GM21381 (cell line): Measurements from ENCODE around the gene AARSD1.
"Not testable (repeated sequence)": the region's sequence is repeated elsewhere in the genome, so short reads cannot be mapped to it uniquely, and the experiment has no call there.

Experiments used
- ATAC-seq: cut with Tn5 transposase; IDR thresholded peaks from one replicate; pipeline ENCODE4 v1.9.1; 2021; ENCODE audit warnings: mild to moderate bottlenecking, moderate library complexity; ENCODE audit not compliant: unreplicated experiment

Gene AARSD1, protein sequence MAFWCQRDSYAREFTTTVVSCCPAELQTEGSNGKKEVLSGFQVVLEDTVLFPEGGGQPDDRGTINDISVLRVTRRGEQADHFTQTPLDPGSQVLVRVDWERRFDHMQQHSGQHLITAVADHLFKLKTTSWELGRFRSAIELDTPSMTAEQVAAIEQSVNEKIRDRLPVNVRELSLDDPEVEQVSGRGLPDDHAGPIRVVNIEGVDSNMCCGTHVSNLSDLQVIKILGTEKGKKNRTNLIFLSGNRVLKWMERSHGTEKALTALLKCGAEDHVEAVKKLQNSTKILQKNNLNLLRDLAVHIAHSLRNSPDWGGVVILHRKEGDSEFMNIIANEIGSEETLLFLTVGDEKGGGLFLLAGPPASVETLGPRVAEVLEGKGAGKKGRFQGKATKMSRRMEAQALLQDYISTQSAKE

DNA sequence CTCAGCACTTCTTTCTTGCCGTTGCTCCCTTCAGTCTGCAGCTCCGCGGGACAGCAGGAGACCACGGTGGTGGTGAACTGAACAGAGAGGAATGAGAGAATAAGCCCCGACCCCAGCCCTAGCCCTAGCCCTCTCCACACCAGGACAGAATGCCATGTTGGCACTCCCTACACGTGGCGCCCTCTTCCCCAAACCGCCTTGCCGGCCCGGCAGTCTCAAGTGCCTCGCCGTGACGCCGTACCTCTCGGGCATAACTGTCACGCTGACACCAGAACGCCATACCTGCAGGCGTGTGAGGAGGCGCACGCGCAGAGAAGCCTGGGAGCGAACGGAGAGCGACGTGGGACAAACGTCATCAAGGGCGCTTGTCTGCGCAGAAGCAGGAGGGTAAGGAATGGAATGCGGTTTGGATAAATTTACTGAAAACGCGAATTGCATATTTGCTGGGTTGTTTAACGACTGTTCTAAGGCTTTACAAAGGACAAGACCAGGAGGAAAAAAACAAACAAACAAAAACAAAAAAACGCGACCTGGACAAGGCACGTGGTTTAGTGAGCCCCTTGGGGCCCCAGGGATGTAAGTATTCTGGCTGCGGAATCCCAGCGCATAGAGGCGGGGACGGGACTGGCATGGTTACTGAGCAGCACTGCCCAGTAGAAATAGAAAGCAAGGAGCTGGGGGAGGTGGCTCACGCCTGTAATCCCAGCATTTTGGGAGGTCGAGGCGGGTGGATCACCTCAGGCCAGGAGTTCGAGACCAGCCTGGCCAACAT lies at the start of gene AARSD1:
Gene AARSD1, minus strand, starts transcription at position 294 of the 772 bp plus-strand sequence. Its CDS starts 14 bp downstream, at position 280.
- ATAC-seq, result no peak

DNA sequence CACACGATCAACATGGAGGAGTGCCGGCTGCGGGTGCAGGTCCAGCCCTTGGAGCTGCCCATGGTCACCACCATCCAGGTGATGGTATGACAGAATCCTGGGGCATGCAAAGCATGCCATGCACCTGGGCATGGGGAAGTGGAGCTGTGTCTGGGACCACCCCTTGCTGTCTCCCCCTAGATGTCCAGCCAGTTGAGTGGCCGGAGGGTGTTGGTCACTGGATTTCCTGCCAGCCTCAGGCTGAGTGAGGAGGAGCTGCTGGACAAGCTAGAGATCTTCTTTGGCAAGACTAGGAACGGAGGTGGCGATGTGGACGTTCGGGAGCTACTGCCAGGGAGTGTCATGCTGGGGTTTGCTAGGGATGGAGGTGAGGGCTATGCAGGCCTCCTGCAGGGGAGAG lies 49.0 kb upstream of the AARSD1 start:
- ATAC-seq, result no peak

DNA sequence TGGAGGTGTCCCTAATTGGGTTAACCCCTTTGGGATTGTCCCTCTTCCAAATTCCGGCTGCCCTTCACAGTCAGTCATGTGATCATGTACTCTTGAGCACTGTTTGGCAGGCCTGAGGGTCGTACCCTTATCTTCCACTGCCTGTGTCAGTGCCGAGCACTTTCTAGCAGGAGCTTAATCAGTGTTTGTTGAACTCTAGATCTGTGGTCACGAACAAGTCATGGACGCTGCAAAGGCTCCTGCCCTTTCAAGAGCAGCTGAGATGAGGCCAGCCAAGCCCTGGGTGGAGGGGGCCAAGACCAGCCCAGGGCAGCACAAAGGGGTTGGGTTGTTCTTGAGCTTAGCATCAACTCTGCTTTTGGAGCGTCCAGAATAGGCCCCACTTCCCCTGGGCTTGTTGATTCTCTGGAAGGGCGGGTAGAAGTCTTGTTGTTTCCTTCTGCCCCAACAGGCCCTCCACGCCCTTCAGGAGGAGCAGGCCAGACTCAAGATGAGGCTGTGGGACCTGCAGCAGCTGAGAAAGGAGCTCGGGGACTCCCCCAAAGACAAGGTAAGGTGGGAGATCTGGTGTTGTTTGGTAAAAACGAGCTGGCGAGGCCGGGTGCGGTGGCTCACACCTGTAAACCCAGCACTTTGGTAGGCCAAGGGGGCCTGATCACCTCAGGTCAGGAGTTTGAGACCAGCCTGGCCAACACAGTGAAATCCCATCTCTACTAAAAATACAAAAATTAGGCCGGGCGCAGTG lies 47.6 kb upstream of the AARSD1 start:
- no peak for ATAC-seq

DNA sequence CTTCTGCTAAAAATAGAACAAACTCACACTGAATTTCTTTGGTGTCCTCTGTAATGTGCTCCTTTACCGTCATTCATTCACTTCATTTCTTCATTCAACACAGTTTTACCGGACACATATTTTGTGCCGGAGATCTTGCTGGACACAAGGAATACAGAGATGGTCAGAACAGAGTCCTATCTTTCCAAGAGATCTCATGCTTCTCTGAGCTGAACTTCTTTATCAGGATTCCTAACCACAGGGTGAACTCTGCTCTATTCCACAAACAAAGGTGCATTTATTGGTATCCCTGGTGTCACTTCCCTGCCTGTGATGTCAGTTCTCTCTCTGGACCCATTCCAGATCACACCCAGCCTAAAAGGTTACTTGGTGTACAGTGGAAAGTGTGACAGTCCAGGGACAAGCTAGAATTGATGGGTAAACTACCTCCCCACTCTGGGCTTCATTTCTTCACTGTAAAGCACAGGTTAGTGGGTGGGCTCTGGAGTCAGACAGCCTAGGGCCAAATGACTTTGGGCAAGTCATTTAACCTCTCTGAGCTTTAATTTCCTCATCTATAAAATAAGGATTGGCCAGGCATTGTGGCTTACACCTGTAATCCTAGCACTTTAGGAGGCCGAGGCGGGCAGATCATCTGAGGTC lies 46.5 kb upstream of the AARSD1 start:
- no peak for ATAC-seq

- ATAC-seq, result peak; percentile 81
Measured at GRCh38 chr17:43006639-43007551, 42.6 kb upstream of the AARSD1 start, which contains the start of gene IFI35. Gene IFI35, plus strand, starts transcription at chr17:43006784. Its CDS starts 164 bp downstream, at chr17:43006948.

DNA sequence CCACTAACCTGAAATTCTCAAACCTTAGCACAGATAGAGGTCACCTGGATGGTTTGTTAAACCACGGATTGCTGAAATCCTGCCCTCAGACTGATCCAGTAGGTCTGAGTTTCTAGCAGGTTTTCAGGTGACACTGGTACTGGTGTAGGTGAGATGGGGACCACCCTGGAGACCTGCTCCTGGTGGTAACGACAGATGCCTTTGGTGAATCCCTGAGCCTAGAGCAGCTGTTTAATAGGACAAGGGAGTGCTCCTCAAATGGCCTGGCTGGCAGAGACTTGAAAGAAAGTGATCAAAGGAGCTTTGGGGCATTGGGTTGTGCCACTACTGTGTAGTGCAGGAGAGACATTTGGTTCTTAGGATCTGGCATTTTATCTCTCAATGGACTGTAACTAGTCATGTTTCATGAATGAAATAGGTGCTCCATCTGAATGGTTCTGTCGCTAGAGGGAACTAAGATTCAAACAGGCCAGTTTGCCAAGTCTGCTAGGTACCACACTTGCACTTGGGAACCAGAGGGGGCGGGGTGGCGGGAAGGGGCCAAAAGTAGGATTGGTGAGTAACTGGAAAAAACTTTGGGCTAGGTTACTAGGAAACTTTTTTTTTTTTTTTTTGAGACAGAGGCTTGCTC lies 39.4 kb upstream of the AARSD1 start:
- no peak for ATAC-seq

DNA sequence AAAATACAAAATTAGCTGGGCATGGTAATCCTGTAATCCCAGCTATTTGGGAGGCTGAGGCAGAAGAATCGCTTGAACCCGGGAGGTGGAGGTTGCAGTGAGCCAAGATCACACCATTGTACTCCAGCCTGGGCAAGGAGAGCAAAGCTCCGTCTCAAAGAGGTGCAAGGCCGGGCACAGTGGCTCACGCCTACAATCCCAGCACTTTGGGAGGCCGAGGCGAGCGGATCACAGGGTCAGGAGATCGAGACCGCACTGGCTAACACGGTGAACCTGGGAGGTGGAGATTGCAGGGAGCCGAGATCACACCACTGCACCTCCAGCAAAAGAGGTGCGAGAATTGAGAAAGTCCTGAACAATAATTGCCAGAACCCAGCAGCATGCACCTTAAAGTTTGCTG lies 36.6 kb upstream of the AARSD1 start:
- not testable (repeated sequence) for ATAC-seq

GRCh38 chr17:42999003-42999525 lies 34.8 kb upstream of the AARSD1 start:
- ATAC-seq, result no peak

- peak; percentile 94 for ATAC-seq
Measured at GRCh38 chr17:42997984-42998938, 34.0 kb upstream of the AARSD1 start, which contains the start of gene RPL27. Gene RPL27, plus strand, starts transcription at chr17:42998419. Its CDS starts 332 bp downstream, at chr17:42998751.

- no peak for ATAC-seq
Measured at GRCh38 chr17:42997390-42997983, 33.2 kb upstream of the AARSD1 start.

DNA sequence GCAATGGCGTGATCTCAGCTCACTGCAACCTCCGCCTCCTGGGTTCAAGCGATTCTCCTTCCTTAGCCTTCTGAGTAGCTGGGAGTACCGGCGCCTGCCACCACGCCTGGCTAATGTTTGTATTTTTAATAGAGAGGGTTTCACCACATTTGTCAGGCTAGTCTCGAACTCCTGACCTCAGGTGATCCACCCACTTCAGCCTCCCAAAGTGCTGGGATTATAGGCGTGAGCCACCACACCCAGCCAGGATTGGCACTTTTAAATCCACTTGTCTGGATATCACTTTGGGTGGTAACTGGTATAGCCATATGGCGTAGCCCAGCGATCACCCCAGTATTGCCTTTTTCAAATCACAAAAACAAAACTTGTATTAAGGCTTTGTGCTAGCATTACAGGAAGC lies 29.7 kb upstream of the AARSD1 start:
- ATAC-seq, result not testable (repeated sequence)

GRCh38 chr17:42992872-42993271 lies 28.6 kb upstream of the AARSD1 start:
- no peak for ATAC-seq

DNA sequence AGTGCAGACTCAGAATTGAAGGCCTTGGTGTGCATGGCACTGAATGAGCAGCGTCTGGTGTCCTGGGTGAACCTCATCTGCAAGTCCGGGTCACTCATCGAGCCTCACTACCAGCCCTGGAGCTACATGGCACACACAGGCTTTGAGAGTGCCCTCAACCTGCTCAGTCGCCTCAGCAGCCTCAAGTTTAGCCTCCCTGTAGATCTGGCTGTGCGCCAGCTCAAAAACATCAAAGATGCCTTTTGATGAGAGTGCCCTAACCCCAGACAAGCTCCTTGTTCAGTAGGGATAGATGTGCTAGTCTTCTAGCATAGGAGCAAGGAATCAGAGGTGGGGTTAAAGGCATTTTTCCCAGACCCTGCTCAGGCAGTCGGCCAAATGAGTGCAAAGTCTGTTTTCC lies 27.2 kb upstream of the AARSD1 start:
- ATAC-seq, result no peak

DNA sequence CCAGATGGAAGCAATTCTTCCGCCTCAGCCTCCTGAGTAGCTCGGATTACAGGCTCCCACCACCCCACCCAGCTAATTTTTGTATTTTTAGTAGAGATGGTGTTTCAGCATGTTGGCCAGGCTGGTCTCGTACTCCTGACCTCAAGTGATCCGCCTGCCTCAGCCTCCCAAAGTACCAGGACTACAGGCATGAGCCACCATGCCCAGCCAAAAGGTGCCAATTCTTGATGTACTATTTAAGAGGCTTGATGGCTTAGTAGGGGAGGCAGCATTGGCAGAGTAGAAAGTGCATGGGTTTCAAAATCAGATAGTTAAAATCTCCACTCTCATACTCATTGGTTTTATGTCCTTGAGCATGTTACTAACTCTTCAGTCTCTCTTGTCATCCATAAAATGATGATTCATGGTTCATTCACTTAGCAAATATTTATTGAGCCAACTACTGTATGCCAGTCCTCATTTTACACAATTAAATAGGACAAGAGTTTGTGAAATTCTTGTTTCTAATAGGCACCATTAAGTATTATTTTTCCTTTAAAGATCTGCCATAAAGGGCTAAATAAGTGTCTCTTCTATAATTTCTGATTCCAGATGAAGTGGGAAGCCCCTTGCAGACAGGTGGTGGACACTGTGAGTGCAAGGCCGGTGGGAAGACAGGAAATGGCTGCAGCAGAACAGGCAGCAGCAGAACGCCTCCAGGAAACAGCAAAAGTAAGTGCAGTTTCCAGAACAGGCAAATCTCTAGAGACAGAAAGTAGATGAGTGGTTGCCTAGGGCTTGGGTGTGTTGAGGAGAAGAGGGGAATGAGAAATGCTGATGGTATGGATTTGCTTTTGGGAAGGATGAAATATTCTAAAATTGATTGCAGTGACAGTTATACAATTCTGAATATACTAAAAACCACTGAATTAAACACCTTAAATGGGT lies 25.7 kb upstream of the AARSD1 start:
- ATAC-seq, result no peak

- no peak for ATAC-seq
Measured at GRCh38 chr17:42989141-42989540, 24.9 kb upstream of the AARSD1 start.

DNA sequence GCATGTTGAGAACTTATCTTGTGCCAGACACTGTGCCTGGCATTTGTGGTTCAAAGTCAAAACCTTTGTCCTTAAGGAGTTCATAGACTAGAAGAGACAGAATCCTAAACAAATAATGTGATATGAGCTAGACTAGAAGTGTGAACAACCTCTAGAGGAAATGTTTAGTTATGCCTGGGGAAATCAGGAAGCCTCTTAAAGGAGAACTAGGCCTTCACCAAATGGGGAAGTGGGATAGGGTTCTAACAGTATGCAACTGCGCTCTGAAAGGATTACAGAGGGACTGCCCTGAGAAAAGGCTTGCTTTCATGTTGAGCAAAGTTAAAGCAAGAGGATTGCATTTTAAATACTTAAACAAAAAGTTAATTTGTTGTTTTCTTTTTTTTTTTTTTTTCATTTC lies 21.0 kb upstream of the AARSD1 start:
- no peak for ATAC-seq
